Duodenal mucosa (tissue), 2 donors: ENCODE results near the gene TTC16.

ENCODE experiments used
- H3K27ac ChIP-seq: one replicate; pipeline ENCODE4 v1.7.0; 2013; ENCODE audit warnings: low read depth, low read length
- H3K27me3 ChIP-seq, 2 donors: one replicate each; pipeline ENCODE4 v1.7.0; 2013; ENCODE audit warnings: low read length in 2 of 2, control low read depth in 1 of 2; ENCODE audit not compliant: insufficient read depth in 2 of 2, control insufficient read depth in 1 of 2
- H3K36me3 ChIP-seq, 2 donors: one replicate each; pipeline ENCODE4 v1.7.0; 2013; ENCODE audit warnings: low read length in 2 of 2, control low read depth in 1 of 2; ENCODE audit not compliant: insufficient read depth in 2 of 2, control insufficient read depth in 1 of 2
- H3K4me1 ChIP-seq, 2 donors: one replicate each; pipeline ENCODE4 v1.7.0; 2013; ENCODE audit warnings: low read length in 2 of 2, control low read depth in 1 of 2; ENCODE audit not compliant: insufficient read depth in 2 of 2, control insufficient read depth in 1 of 2
- H3K4me3 ChIP-seq, 2 donors: one replicate each; pipeline ENCODE4 v1.7.0; 2013; ENCODE audit warnings: low read length in 2 of 2, low read depth in 1 of 2
- H3K9ac ChIP-seq, 2 donors: one replicate each; pipeline ENCODE4 v1.7.0; 2013; ENCODE audit warnings: low read length in 2 of 2, low read depth in 1 of 2
- H3K9me3 ChIP-seq, 2 donors: one replicate each; pipeline ENCODE4 v1.7.0; 2013; ENCODE audit warnings: low read length in 2 of 2, control low read depth in 1 of 2; ENCODE audit not compliant: control insufficient read depth in 1 of 2

TTC16 gene

GRCh38 chr9:127708952-127709587, 6.8 kb upstream of the TTC16 start:
- Histone ChIP-seq H3K4me1 (peaks cover under 1 to 2% of the 10 kb centered on the region in 2 donors), H3K27ac (no peak overlapping the region), H3K4me3 (no peak overlapping the region), H3K9ac (no peak overlapping the region), H3K36me3 (no peaks in the 10 kb centered on the region), H3K9me3 (no peaks in the 10 kb centered on the region), H3K27me3 (no peaks in the 10 kb centered on the region)

GRCh38 chr9:127710204-127710783, 5.6 kb upstream of the TTC16 start:
- Histone ChIP-seq H3K4me3 (no peak overlapping the region), H3K4me1 (peaks cover 6 to 7% of the 10 kb centered on the region in 2 donors), H3K9me3 (no peaks in the 10 kb centered on the region), H3K9ac (no peak overlapping the region), H3K36me3 (no peaks in the 10 kb centered on the region), H3K27me3 (no peaks in the 10 kb centered on the region), H3K27ac (no peak overlapping the region)

GRCh38 chr9:127711226-127711701, 4.6 kb upstream of the TTC16 start:
- H3K27ac ChIP-seq: no peak overlapping the region
- no peak overlapping the region for H3K9ac ChIP-seq

GRCh38 chr9:127711831-127712274, 4.0 kb upstream of the TTC16 start:
- H3K4me1 ChIP-seq: peaks cover 10 to 14% of the 10 kb centered on the region in 2 donors
- no peaks in the 10 kb centered on the region for H3K9me3 ChIP-seq
- H3K27me3 ChIP-seq: no peaks in the 10 kb centered on the region
- no peak overlapping the region for H3K27ac ChIP-seq
- H3K36me3 ChIP-seq: no peaks in the 10 kb centered on the region
- no peak overlapping the region for H3K4me3 ChIP-seq
- no peak overlapping the region for H3K9ac ChIP-seq

More at GRCh38 chr9:127711226-127711701, 4.6 kb upstream of the TTC16 start:
- Histone ChIP-seq H3K9me3 (no peaks in the 10 kb centered on the region), H3K27me3 (no peaks in the 10 kb centered on the region), H3K36me3 (no peaks in the 10 kb centered on the region), H3K4me1 (peaks cover 10 to 11% of the 10 kb centered on the region in 2 donors), H3K4me3 (no peak overlapping the region)

- peaks cover 10 to 14% of the 10 kb centered on the region in 2 donors for H3K4me1 ChIP-seq
- H3K27ac ChIP-seq: no peak overlapping the region
Measured at GRCh38 chr9:127712371-127712770, 3.5 kb upstream of the TTC16 start.

GRCh38 chr9:127712867-127713266, 3.0 kb upstream of the TTC16 start:
- no peak overlapping the region for H3K4me3 ChIP-seq
- no peak overlapping the region for H3K27ac ChIP-seq
- no peaks in the 10 kb centered on the region for H3K36me3 ChIP-seq
- H3K4me1 ChIP-seq: peaks cover 10 to 14% of the 10 kb centered on the region in 2 donors
- H3K9me3 ChIP-seq: no peaks in the 10 kb centered on the region
- no peak overlapping the region for H3K9ac ChIP-seq
- no peaks in the 10 kb centered on the region for H3K27me3 ChIP-seq

More at GRCh38 chr9:127712371-127712770, 3.5 kb upstream of the TTC16 start:
- H3K36me3 ChIP-seq: no peaks in the 10 kb centered on the region
- no peaks in the 10 kb centered on the region for H3K27me3 ChIP-seq
- no peak overlapping the region for H3K4me3 ChIP-seq
- no peak overlapping the region for H3K9ac ChIP-seq
- no peaks in the 10 kb centered on the region for H3K9me3 ChIP-seq

GRCh38 chr9:127714020-127714750, 1.7 kb upstream of the TTC16 start:
- Histone ChIP-seq H3K27me3 (no peaks in the 10 kb centered on the region), H3K9ac (no peak overlapping the region), H3K4me3 (peak overlapping the region in 1 of 2 donors; percentile 29), H3K9me3 (no peaks in the 10 kb centered on the region), H3K4me1 (peaks cover 10 to 14% of the 10 kb centered on the region in 2 donors), H3K36me3 (no peaks in the 10 kb centered on the region), H3K27ac (no peak overlapping the region)

- H3K27me3 ChIP-seq: no peaks in the 10 kb centered on the region
- H3K9me3 ChIP-seq: no peaks in the 10 kb centered on the region
- H3K36me3 ChIP-seq: no peaks in the 10 kb centered on the region
- peak overlapping the region; percentile 84 for H3K4me3 ChIP-seq
- H3K27ac ChIP-seq: peak overlapping the region; percentile 82
- H3K9ac ChIP-seq: peak overlapping the region; percentile 58 to 79
- peaks cover 10 to 14% of the 10 kb centered on the region in 2 donors for H3K4me1 ChIP-seq
Measured at GRCh38 chr9:127714951-127715469, 869 bp upstream of the TTC16 start.

- peak overlapping the region in 1 of 2 donors; percentile 84 for H3K4me3 ChIP-seq
- H3K27me3 ChIP-seq: no peaks in the 10 kb centered on the region
- H3K9me3 ChIP-seq: no peaks in the 10 kb centered on the region
- no peaks in the 10 kb centered on the region for H3K36me3 ChIP-seq
- peak overlapping the region; percentile 48 to 79 for H3K9ac ChIP-seq
- H3K4me1 ChIP-seq: peaks cover 10 to 14% of the 10 kb centered on the region in 2 donors
- H3K27ac ChIP-seq: no peak overlapping the region
Measured at GRCh38 chr9:127716412-127716811, 533 bp downstream of the TTC16 start.

- no peak overlapping the region for H3K9ac ChIP-seq
- peaks cover 10 to 20% of the 10 kb centered on the region in 2 donors for H3K4me1 ChIP-seq
- no peaks in the 10 kb centered on the region for H3K9me3 ChIP-seq
- no peaks in the 10 kb centered on the region for H3K36me3 ChIP-seq
- no peaks in the 10 kb centered on the region for H3K27me3 ChIP-seq
- no peak overlapping the region for H3K27ac ChIP-seq
- H3K4me3 ChIP-seq: no peak overlapping the region
Measured at GRCh38 chr9:127717766-127718165, 1.9 kb downstream of the TTC16 start.
